ENCODE results near the gene RAB8B. TPM values are rescaled to one million over a fixed set of nuclear protein-coding genes. Genes with fewer than 3 reads are reported as not detected.

Gene RAB8B
- total and polyA plus RNA-seq, 2 of the 13 experiments (the other 11 are each of a cell fraction or from before 2014, with no cell fraction given): 6.8 to 14.2 TPM

DNA sequence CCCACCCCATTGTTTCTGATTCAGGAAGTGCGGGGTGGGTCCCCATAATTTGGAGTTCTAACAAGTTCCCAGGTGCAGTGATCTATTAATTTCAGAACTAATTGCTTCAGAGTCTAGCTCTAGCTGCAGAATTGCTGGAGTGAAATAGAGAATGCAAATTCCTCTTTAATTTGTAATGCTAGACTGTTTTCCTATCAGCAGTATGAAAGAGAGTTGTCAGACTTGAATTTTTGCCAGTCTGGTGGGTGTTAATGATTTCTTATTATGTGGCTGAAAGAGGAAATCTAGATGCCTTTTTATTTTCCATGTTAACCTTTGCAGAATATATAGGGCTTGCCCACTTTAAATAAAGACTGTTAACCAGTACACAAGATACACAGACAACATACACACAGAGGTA is 111.7 kb downstream of the RAB8B start:
- TF ChIP-seq SATB2 (CRISPR knock-in tag; IDR thresholded peaks at IDR 0.05) (no peak), RXRB (CRISPR knock-in tag; IDR thresholded peaks at IDR 0.05; ENCODE audit: borderline replicate concordance) (no peak), PTBP1 (IDR thresholded peaks at IDR 0.05; ENCODE audit: low read depth, low read length, poor library complexity, severe bottlenecking) (no peak), SNAPC2 (CRISPR knock-in tag; IDR thresholded peaks at IDR 0.05) (no peak), SRF (IDR thresholded peaks at IDR 0.05; ENCODE audit: low read depth, low read length) (no peak), TBP (CRISPR knock-in tag; IDR thresholded peaks at IDR 0.05) (no peak)
- TF ChIP-seq, protein P1, sequence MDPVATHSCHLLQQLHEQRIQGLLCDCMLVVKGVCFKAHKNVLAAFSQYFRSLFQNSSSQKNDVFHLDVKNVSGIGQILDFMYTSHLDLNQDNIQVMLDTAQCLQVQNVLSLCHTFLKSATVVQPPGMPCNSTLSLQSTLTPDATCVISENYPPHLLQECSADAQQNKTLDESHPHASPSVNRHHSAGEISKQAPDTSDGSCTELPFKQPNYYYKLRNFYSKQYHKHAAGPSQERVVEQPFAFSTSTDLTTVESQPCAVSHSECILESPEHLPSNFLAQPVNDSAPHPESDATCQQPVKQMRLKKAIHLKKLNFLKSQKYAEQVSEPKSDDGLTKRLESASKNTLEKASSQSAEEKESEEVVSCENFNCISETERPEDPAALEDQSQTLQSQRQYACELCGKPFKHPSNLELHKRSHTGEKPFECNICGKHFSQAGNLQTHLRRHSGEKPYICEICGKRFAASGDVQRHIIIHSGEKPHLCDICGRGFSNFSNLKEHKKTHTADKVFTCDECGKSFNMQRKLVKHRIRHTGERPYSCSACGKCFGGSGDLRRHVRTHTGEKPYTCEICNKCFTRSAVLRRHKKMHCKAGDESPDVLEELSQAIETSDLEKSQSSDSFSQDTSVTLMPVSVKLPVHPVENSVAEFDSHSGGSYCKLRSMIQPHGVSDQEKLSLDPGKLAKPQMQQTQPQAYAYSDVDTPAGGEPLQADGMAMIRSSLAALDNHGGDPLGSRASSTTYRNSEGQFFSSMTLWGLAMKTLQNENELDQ (CRISPR knock-in tag; IDR thresholded peaks at IDR 0.05; ENCODE audit: borderline replicate concordance): no peak
- H3K4me3 ChIP-seq (replicated peaks in 1 of 3; ENCODE audit: insufficient read depth in 1 of 3, low read depth in 2 of 3, low read length in 3 of 3): no peak overlapping the region
- no peaks in the 10 kb centered on the region for H3K9me3 ChIP-seq (ENCODE audit: low read length)
- BruUV-seq (replicated peaks): no TSS peak
- H3K4me2 ChIP-seq (ENCODE audit: low read depth, low read length): no peak overlapping the region
- intact Hi-C loops (cut with micrococcal nuclease; ENCODE audit: unreplicated experiment): no loop called here
- ChIA-PET POLR2A (no interaction called here), CTCF (ENCODE audit: low intra/inter-chr PET ratio, low total read pairs) (no interaction called here)
- in situ Hi-C loops (cut with HindIII; ENCODE audit: extremely low pct_ligation_motif_present, low pct_unique_long_range_greater_than_20kb): no loop called here
- H3K27ac ChIP-seq (ENCODE audit: extremely low read length, insufficient read depth, low read length): no peak overlapping the region
- H3K4me1 ChIP-seq (ENCODE audit: insufficient read depth, low read length): peaks cover 6% of the 10 kb centered on the region
- H4K20me1 ChIP-seq (ENCODE audit: insufficient read depth, low read length): no peaks in the 10 kb centered on the region
- no peaks in the 10 kb centered on the region for H3K79me2 ChIP-seq (ENCODE audit: insufficient read depth, low read length)
- FAIRE-seq (no peak), ATAC-seq (no peak), DNase-seq (ENCODE audit: low spot score) (no peak)
- H3K9ac ChIP-seq (ENCODE audit: insufficient read depth, low read depth, low read length): no peak overlapping the region
- WGBS (ENCODE audit: low lambda C conversion rate): 40% methylated on average over 1 of the region's 1 CpG
- H3K27me3 ChIP-seq (ENCODE audit: control insufficient read depth in 1 of 2, insufficient read depth in 2 of 2, low read length in 2 of 2): no peaks in the 10 kb centered on the region
- H3K36me3 ChIP-seq (replicated peaks in 1 of 2; ENCODE audit: control insufficient read depth in 1 of 2, insufficient read depth in 2 of 2, low read length in 2 of 2): no peaks in the 10 kb centered on the region
- H2AFZ ChIP-seq (ENCODE audit: low read length): no peak overlapping the region

DNA sequence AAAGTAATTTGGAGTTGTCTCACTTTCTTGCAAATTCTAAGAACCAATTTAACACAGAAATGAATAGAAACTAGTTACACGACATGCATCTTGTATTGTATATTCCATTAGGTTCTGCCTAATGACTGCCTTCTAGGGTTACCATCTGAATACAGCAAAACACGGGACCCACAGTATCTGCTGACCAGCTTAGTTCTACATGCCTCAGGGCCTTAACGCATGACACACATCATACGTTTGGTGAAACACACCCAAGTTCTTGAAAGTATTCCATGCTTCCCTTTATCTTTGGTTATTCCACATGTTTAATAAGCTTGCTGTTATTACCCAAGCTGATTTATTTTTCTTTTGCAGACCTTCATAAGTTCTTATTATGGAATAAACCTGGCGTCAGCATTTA is 115.9 kb downstream of the RAB8B start:
- ChIA-PET POLR2A (no interaction called here), CTCF (ENCODE audit: low intra/inter-chr PET ratio, low total read pairs) (no interaction called here)
- H3K27ac ChIP-seq (ENCODE audit: extremely low read length, insufficient read depth, low read length): no peak overlapping the region
- DNase-seq (ENCODE audit: low spot score): no peak
- in situ Hi-C loops (cut with HindIII; ENCODE audit: extremely low pct_ligation_motif_present, low pct_unique_long_range_greater_than_20kb): no loop called here
- intact Hi-C loops (cut with micrococcal nuclease; ENCODE audit: unreplicated experiment): no loop called here
- BruUV-seq (replicated peaks): no TSS peak
- H3K9ac ChIP-seq (ENCODE audit: insufficient read depth, low read depth, low read length): no peak overlapping the region
- no peak overlapping the region for H3K4me3 ChIP-seq (replicated peaks in 1 of 3; ENCODE audit: insufficient read depth in 1 of 3, low read depth in 2 of 3, low read length in 3 of 3)
- no peaks in the 10 kb centered on the region for H4K20me1 ChIP-seq (ENCODE audit: insufficient read depth, low read length)
- 67% methylated on average over 5 of the region's 5 CpGs for WGBS (ENCODE audit: low lambda C conversion rate)
- no peaks in the 10 kb centered on the region for H3K79me2 ChIP-seq (ENCODE audit: insufficient read depth, low read length)
- TF ChIP-seq MAFK (conservative IDR thresholded peaks at IDR 0.05 in 1 of 2, IDR thresholded peaks at IDR 0.05 in 1 of 2; ENCODE audit: low read length in 2 of 2): peak in 1 of 2 experiments; percentile 20; a peak in 1 of 4 replicates
- TF ChIP-seq STAG1 (CRISPR knock-in tag; IDR thresholded peaks at IDR 0.05): no peak
- no peak for TF ChIP-seq ZNF547 (CRISPR knock-in tag; IDR thresholded peaks at IDR 0.05)
- H3K36me3 ChIP-seq (replicated peaks in 1 of 2; ENCODE audit: control insufficient read depth in 1 of 2, insufficient read depth in 2 of 2, low read length in 2 of 2): no peaks in the 10 kb centered on the region
- H3K4me2 ChIP-seq (ENCODE audit: low read depth, low read length): no peak overlapping the region
- H3K9me3 ChIP-seq (ENCODE audit: low read length): no peaks in the 10 kb centered on the region
- H2AFZ ChIP-seq (ENCODE audit: low read length): no peak overlapping the region
- no peaks in the 10 kb centered on the region for H3K4me1 ChIP-seq (ENCODE audit: insufficient read depth, low read length)
- H3K27me3 ChIP-seq (ENCODE audit: control insufficient read depth in 1 of 2, insufficient read depth in 2 of 2, low read length in 2 of 2): 0 out of 5 replicates have a peak, but pooled peaks cover 0 to 1% of the 10 kb centered on the region in 2 experiments
- no peak for FAIRE-seq
- ATAC-seq: no peak

All from HepG2 (cell line).